ENCODE results near the gene PKNOX2.

PKNOX2 gene

GRCh38 chr11:125332821-125333220 is 168.3 kb downstream of the PKNOX2 start:
- DNase-seq (ENCODE audit: low read depth in 1 of 2, low spot score in 1 of 2): no peak
- no peak for TF ChIP-seq JUND (IDR thresholded peaks at IDR 0.05; ENCODE audit: low read depth)
- in situ Hi-C loops (cut with HindIII; ENCODE audit: low pct_unique_long_range_greater_than_20kb, low sequenced_read_pairs): no loop called here

GRCh38 chr11:125333354-125334073 is 169.0 kb downstream of the PKNOX2 start:
- no peak for TF ChIP-seq JUND (IDR thresholded peaks at IDR 0.05; ENCODE audit: low read depth)
- DNase-seq (ENCODE audit: low read depth in 1 of 2, low spot score in 1 of 2): no peak
- in situ Hi-C loops (cut with HindIII; ENCODE audit: low pct_unique_long_range_greater_than_20kb, low sequenced_read_pairs): no loop called here

- in situ Hi-C loops (cut with HindIII; ENCODE audit: low pct_unique_long_range_greater_than_20kb, low sequenced_read_pairs): no loop called here
- no peak for DNase-seq (ENCODE audit: low read depth in 1 of 2, low spot score in 1 of 2)
- TF ChIP-seq JUND (IDR thresholded peaks at IDR 0.05; ENCODE audit: low read depth): no peak
These were observed 170.6 kb downstream of the PKNOX2 start for GRCh38 chr11:125335106-125335505.

- no peak for TF ChIP-seq JUND (IDR thresholded peaks at IDR 0.05; ENCODE audit: low read depth)
- in situ Hi-C loops (cut with HindIII; ENCODE audit: low pct_unique_long_range_greater_than_20kb, low sequenced_read_pairs): no loop called here
- DNase-seq (ENCODE audit: low read depth in 1 of 2, low spot score in 1 of 2): no peak
These were observed 173.6 kb downstream of the PKNOX2 start for GRCh38 chr11:125337836-125338834.

GRCh38 chr11:125338886-125339811 is 174.6 kb downstream of the PKNOX2 start:
- in situ Hi-C loops (cut with HindIII; ENCODE audit: low pct_unique_long_range_greater_than_20kb, low sequenced_read_pairs): no loop called here
- no peak for TF ChIP-seq JUND (IDR thresholded peaks at IDR 0.05; ENCODE audit: low read depth)
- no peak for DNase-seq (ENCODE audit: low read depth in 1 of 2, low spot score in 1 of 2)

- in situ Hi-C loops (cut with HindIII; ENCODE audit: low pct_unique_long_range_greater_than_20kb, low sequenced_read_pairs): no loop called here
- TF ChIP-seq JUND (IDR thresholded peaks at IDR 0.05; ENCODE audit: low read depth): no peak
- no peak for DNase-seq (ENCODE audit: low read depth in 1 of 2, low spot score in 1 of 2)
These were observed 177.1 kb downstream of the PKNOX2 start for GRCh38 chr11:125341676-125342075.

- peak in 1 of 2 experiments; percentile 51 for DNase-seq (ENCODE audit: low read depth in 1 of 2, low spot score in 1 of 2)
- in situ Hi-C loops (cut with HindIII; ENCODE audit: low pct_unique_long_range_greater_than_20kb, low sequenced_read_pairs): no loop called here
- no peak for TF ChIP-seq JUND (IDR thresholded peaks at IDR 0.05; ENCODE audit: low read depth)
These were observed 177.9 kb downstream of the PKNOX2 start for GRCh38 chr11:125342281-125342930.

- TF ChIP-seq JUND (IDR thresholded peaks at IDR 0.05; ENCODE audit: low read depth): no peak
- DNase-seq (ENCODE audit: low read depth in 1 of 2, low spot score in 1 of 2): no peak
- in situ Hi-C loops (cut with HindIII; ENCODE audit: low pct_unique_long_range_greater_than_20kb, low sequenced_read_pairs): no loop called here
These were observed 178.7 kb downstream of the PKNOX2 start for GRCh38 chr11:125343086-125343717.

GRCh38 chr11:125343718-125344131 is 179.2 kb downstream of the PKNOX2 start:
- in situ Hi-C loops (cut with HindIII; ENCODE audit: low pct_unique_long_range_greater_than_20kb, low sequenced_read_pairs): no loop called here
- no peak for DNase-seq (ENCODE audit: low read depth in 1 of 2, low spot score in 1 of 2)
- TF ChIP-seq JUND (IDR thresholded peaks at IDR 0.05; ENCODE audit: low read depth): no peak

GRCh38 chr11:125344846-125345420 is 180.4 kb downstream of the PKNOX2 start:
- TF ChIP-seq JUND (IDR thresholded peaks at IDR 0.05; ENCODE audit: low read depth): no peak
- in situ Hi-C loops (cut with HindIII; ENCODE audit: low pct_unique_long_range_greater_than_20kb, low sequenced_read_pairs): no loop called here
- no peak for DNase-seq (ENCODE audit: low read depth in 1 of 2, low spot score in 1 of 2)
